ENCODE results near the gene KRT36.

- no peak for TF ChIP-seq CTCF (IDR thresholded peaks at IDR 0.05)
- TF ChIP-seq POLR2A (IDR thresholded peaks at IDR 0.05): no peak
- TF ChIP-seq EP300 (IDR thresholded peaks at IDR 0.05): no peak
Measured at GRCh38 chr17:41467561-41467960, 22.1 kb downstream of the KRT36 start.
